GM12892 (cell line): ENCODE data around the gene MRPL40.

Experiments
- DNase-seq: peaks from one replicate; pipeline ENCODE4 v3.0.0; 2011; ENCODE audit not compliant: insufficient read length
- FAIRE-seq: peaks from 2 replicates; lab custom pipeline; 2011; peaks lifted over from hg19 to GRCh38; lab: Jason Lieb, UNC
- POLR2A ChIP-seq: IDR thresholded peaks from 2 replicates; pipeline ENCODE4 v1.6.1; 2011; ENCODE audit warnings: low read depth, low read length, control low read depth
- POLR2AphosphoS5 ChIP-seq: IDR thresholded peaks from 2 replicates; pipeline ENCODE4 v1.6.1; 2011; ENCODE audit warnings: low read depth, low read length, control low read depth
- TAF1 ChIP-seq: IDR thresholded peaks from 2 replicates; pipeline ENCODE4 v1.6.1; 2011; ENCODE audit warnings: low read depth, mild to moderate bottlenecking, control low read depth, low read length, borderline replicate concordance

MRPL40 gene

DNA sequence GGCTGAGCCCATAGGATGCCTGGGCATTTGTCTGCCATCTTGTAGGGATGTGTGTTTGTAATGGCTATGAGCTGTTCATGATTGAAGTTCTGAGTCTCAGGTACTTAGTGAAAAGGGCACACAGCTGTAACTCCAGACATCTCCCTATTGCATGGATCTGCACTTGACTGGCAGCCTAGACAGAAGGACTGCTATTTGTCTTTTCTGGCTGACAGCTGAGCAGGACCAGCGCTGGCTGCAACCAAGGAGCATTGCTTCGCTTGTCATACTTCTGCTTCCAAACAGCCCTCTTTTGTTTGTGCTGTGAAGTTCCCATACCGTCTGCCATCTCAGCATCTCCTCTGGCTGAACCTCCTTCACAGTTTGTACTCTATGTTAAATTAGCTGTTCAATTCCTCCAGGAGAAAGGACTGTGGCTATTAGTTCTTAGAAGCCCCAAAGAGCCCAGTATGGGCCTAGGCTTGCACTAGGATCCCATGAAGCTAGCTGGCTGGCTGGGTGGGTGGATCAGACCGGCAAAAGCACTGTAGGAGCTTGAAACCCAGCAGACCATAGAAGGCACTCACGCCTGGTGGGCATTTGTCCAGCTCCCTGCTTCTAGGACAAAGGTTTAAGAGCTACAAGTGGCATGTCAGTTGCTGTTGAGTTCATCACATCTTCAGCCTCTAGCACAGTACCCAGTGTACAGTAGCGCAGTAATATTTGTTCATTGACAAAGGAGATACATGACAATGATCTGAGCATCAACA, 21.2 kb upstream of the MRPL40 start:
- FAIRE-seq, result no peak
- no peak for TF ChIP-seq POLR2A
- no peak for TF ChIP-seq TAF1
- TF ChIP-seq POLR2AphosphoS5, result no peak
- DNase-seq, result no peak

DNA sequence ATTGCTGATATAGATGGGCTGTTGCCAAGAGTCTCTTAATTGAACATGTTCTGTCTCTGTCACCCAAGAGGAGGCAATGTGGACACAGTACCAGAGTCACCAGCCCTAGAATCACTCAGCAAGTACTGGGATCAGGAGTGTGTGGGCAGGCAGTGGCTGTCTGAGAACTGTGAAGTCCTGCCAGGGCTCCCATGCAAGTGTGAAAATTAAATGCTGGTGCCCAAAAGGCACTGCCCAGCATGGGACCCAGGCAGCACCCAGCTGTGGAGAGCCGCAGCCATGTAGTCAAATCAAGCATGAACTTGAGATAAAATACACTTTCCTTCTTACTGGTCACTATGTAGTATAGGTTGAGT, 20.7 kb upstream of the MRPL40 start:
- FAIRE-seq (no peak), DNase-seq (no peak)
- no peak for TF ChIP-seq TAF1
- no peak for TF ChIP-seq POLR2AphosphoS5
- no peak for TF ChIP-seq POLR2A

DNA sequence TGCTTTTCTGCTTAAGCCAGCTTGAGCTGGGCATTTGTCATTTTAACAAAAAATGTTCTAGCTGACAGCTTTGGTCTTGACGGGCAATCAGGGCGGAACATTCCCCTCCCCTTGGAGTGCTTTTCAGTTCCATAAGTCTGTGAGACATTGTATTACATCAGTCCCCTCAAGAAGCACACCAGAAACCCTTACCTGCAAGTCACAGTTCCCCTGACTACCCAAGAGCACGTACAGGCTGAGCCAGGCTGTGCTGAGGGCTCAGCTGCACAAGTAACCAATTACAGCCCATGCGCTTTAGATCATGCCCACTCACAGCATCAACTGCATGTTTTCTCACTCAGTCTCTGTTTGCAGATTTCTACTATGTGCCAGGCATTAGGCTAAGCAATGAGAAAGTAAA, 19.9 kb upstream of the MRPL40 start:
- DNase-seq (no peak), FAIRE-seq (no peak)
- TF ChIP-seq TAF1 (no peak), POLR2A (no peak), POLR2AphosphoS5 (no peak)

DNA sequence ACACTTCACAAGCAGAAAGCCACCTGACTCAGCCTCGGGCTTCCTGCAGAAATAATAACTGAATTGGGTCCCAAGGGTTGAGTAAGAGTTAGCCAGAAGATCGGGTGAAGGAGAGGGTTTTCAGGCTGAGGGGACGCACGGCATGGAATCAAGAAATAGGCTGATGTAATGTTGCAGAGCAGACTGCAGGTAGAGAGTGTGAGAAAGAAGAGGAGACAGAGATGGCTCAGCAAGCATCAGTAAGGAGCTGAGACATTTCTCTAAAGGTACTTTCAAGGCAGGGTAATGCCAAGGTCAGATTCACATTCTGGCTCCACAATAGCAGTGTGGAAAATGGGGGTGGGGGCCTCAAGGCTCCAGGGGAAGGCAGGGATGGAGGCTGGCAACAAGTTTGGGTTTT, 19.4 kb upstream of the MRPL40 start:
- no peak for DNase-seq
- no peak for FAIRE-seq
- TF ChIP-seq POLR2A, result no peak
- TF ChIP-seq POLR2AphosphoS5, result 0 out of 2 replicates have a peak, but pooled peaks have one; percentile 49

DNA sequence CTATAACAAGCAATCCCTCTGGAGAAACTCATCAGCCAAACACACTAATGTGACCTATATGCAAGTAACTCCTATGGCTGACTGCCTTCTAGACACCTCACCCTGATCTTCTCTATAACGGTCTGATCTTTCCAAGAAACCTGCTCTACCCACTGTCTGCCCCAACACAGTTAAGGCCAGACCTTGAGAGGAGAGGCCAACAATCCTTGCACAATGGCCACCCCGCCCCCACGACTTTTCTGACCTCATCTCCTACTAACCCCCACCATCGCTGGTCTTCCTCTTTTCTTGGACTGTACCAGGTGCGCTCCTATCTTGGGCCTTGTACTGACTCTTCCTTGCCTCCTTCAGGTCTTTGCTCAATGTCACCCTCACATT, 13.3 kb upstream of the MRPL40 start:
- TF ChIP-seq POLR2AphosphoS5 (no peak), POLR2A (no peak), TAF1 (no peak)
- no peak for FAIRE-seq
- no peak for DNase-seq

DNA sequence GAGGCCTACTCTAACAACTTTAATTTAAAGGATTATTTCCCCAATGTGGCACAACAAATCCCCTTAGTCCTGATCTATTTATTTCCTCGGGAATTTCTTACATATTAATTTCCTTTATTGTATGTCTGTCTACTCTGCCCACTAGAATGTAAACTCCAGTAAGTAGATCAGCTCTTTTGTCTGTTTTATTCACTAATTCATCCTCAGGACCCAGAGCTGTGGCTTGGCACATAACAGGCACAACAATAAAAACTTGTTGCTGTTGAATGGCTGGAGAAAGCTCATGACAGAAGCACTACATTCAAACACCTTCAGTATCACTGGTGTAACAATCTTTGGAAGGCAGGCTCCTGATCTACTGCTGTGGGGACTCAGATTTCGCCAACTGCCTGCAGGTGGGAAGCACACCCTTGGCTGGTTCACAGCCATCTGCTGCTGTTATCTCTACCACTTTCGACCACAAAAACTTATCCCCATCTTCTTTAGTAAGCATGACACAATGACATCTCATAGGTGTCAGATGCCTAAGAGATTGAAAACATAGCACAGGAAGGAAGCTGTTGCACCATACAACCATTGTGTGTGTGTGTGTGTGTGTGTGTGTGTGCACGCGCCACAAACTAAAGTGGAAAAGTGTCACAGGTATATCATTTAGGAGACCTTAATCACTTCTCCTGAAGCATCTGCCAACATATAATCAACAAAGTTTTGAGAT, 12.7 kb upstream of the MRPL40 start:
- DNase-seq (peak; percentile 44), FAIRE-seq (peak; percentile 86)
- TF ChIP-seq POLR2AphosphoS5 (peak; percentile 20; the same call in 1 of the 2 replicates), TAF1 (no peak)

DNA sequence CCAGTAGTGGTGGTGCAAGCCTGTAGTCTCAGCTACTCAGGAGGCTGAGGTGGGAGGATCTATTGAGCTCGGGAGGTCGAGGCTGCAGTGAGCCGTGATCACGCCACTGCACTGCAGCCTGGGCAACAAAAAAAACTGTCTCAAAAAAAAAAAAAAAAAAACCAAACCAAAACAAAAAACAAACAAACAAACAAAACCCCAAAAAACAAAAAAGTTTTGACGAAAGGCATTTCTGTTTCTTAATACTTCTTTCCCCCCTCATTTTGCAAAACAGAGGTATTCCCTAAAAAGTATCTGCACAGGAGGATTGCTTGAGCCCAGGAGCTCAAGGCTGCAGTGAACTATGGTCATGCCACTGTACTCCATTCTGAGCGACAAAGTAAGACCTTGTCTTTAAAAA, 12.0 kb upstream of the MRPL40 start:
- TF ChIP-seq POLR2A, result no peak
- TF ChIP-seq TAF1, result no peak
- no peak for TF ChIP-seq POLR2AphosphoS5

DNA sequence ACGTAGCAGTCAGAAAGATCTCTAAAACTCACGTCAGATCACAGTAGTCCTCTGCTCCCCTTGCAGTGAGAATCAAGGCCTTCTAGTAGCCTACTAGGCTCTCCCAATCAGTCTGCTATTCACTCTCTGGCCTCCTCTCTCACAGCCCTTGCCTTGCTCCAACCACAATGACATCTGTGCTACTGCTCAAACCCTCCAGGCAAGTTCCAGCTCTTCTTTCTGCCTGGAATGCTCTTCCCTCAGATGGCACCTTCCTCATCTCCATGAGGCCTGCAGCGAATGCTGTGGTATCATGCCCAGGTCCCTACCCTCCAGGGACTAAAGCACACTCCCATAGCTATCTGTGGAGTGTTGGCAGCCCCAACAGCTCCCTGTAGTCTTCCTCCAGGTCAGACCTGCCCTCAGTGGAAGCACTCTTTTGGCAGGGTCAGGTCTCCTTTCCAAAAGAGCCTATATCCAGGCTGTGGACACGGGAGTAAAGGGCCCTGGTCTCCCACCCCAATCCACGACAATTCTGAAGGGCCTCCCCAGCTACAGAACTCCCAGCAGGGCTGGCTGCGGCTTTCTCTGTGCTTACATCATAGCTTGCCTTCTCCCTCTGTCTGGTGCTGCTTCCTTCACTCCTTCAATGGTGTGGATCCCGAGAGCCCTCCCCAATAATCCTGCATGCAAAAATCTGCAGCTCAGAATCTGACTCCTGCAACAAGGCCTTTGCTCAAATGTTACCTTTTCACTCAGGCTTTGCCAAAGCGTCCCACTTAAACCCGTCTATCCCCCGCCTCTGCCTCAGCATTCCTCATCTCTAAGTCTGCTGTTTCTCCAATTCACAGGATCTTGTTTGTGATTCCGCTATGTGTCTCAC, 9.7 kb upstream of the MRPL40 start:
- TF ChIP-seq POLR2AphosphoS5, result no peak
- 0 out of 2 replicates have a peak, but pooled peaks have one; percentile 34 for TF ChIP-seq POLR2A
- FAIRE-seq (no peak), DNase-seq (no peak)

More for the DNA sequence above, 12.0 kb upstream of the MRPL40 start:
- DNase-seq (no peak), FAIRE-seq (no peak)

DNA sequence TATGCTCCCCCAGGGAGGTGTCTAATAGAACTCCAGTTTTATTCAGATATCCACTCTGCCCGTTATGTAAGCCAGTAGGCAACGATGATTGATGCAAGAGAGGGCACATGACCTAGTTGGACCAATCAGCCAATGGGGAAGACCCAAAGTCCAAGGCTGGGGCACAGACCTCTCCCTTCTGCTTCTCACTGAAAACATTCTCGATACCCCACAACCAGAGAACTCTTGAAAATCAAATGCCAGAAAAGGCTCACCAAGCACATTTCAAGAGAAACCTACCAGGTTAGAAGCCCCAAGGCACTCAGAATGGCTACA, 8.2 kb upstream of the MRPL40 start:
- DNase-seq (no peak), FAIRE-seq (no peak)
- TF ChIP-seq TAF1 (no peak), POLR2A (no peak), POLR2AphosphoS5 (no peak)

DNA sequence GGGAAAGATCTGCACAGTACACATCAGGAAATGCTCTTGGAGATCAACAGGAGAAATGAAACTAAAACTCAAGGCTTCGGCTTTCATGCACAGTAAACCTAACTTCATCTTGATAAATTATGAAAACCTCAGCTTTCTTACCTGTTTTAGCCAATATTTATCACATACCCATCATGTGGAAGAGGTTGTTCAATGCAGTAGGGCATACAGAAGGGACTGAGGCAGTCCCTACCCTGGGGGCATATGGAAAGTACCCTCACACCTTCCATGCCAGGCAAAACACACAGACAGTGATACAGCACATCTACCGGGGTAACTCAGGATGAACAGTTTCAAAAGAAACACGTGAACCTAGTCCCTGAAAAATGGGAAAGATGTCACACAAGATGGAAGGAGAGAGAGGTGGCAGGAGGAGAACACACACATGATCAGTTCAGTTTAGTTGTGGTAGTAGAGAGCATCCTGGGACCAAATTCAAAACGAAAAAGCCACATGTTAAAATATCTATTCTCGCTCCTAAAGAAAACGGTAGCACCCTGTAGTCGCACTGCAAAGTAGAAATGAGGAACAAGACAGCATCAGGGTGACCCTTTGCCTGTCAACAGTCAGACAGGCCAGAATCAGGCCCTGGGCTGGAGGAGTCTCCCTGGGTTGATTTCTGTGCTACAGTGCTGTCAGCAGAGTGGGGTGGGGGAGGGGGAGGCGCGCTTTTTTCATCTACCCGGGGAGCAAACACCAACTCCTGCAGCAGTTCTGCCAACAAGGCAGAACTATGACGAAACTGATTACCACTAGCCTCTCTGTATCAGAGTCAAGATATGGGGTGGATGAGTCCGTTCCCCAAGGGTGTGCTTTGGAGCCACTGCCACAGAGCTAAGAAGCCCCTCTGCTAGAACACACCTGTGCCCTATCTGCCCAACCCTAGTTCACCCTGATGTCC, 2.1 kb upstream of the MRPL40 start:
- no peak for FAIRE-seq
- peak; percentile 22 for DNase-seq
- TF ChIP-seq POLR2A (no peak; the same call in 1 of the 2 replicates), POLR2AphosphoS5 (no peak), TAF1 (0 out of 2 replicates have a peak, but pooled peaks have one; percentile 27)

DNA sequence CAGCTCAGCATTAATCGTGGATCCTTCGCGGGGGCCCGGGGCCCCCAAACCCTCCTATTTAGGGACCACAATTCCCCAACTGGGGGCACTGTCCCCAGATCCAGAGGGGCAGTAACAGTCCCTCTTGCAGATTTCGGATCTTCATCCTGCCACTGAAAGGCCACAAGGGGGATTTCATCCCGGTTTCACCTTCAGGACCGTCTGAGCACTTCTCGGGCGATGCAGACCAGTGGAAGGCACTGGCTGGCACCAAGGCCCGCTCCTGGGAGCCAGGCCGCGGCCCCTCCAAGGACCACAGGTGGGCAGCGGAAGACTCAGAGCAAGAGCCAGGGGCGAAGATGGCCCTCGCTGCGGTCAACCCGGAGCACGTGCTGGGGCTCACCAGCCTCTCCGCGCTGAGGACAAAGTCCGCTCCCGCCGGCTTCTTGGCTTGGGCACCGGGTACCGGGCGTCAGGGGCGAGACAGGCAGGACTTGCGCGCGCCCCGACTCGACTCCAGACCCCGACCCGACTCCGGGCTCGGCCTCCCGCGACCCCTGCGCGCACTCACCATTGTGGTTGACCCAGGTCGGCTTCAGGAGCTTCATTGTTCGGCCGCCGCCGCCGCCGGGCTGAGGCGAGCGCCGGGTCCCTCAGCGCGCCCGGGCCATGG, 1.3 kb upstream of the MRPL40 start:
- TF ChIP-seq TAF1 (no peak), POLR2A (no peak), POLR2AphosphoS5 (no peak)
- DNase-seq, result peak; percentile 28
- no peak for FAIRE-seq
